GM19043 (cell line): ENCODE data around the gene NRXN3.
"Not testable (repeated sequence)": the region's sequence is repeated elsewhere in the genome, so short reads cannot be mapped to it uniquely, and the experiment has no call there.

ENCODE experiments used
- ATAC-seq: cut with Tn5 transposase; IDR thresholded peaks from one replicate; pipeline ENCODE4 v1.9.1; 2021; ENCODE audit warnings: low read depth; ENCODE audit not compliant: unreplicated experiment

Gene NRXN3

GRCh38 chr14:78970677-78971076 lies 800.5 kb downstream of the NRXN3 start:
- no peak for ATAC-seq

- no peak for ATAC-seq
Measured at GRCh38 chr14:78972440-78972839, 802.3 kb downstream of the NRXN3 start.

- ATAC-seq, result no peak
Measured at GRCh38 chr14:78974691-78975090, 804.5 kb downstream of the NRXN3 start.

GRCh38 chr14:78975734-78976133 lies 805.6 kb downstream of the NRXN3 start:
- no peak for ATAC-seq

- ATAC-seq, result no peak
Measured at GRCh38 chr14:78978896-78979295, 808.7 kb downstream of the NRXN3 start.

- ATAC-seq, result no peak
Measured at GRCh38 chr14:78982551-78982950, 812.4 kb downstream of the NRXN3 start.

- no peak for ATAC-seq
Measured at GRCh38 chr14:78983126-78983525, 813.0 kb downstream of the NRXN3 start.

GRCh38 chr14:78985668-78986381 lies 815.7 kb downstream of the NRXN3 start:
- no peak for ATAC-seq

- no peak for ATAC-seq
Measured at GRCh38 chr14:78986989-78987388, 816.8 kb downstream of the NRXN3 start.

GRCh38 chr14:78989221-78989620 lies 819.0 kb downstream of the NRXN3 start:
- no peak for ATAC-seq

GRCh38 chr14:78992867-78993266 lies 822.7 kb downstream of the NRXN3 start:
- no peak for ATAC-seq

GRCh38 chr14:78997811-78998210 lies 827.6 kb downstream of the NRXN3 start:
- no peak for ATAC-seq

- ATAC-seq, result no peak
Measured at GRCh38 chr14:79009286-79009685, 839.1 kb downstream of the NRXN3 start.

GRCh38 chr14:79011091-79011919 lies 841.1 kb downstream of the NRXN3 start:
- no peak for ATAC-seq

- no peak for ATAC-seq
Measured at GRCh38 chr14:79011920-79012204, 841.7 kb downstream of the NRXN3 start.

- no peak for ATAC-seq
Measured at GRCh38 chr14:79016828-79017505, 846.8 kb downstream of the NRXN3 start.

GRCh38 chr14:79017561-79017960 lies 847.4 kb downstream of the NRXN3 start:
- no peak for ATAC-seq

- no peak for ATAC-seq
Measured at GRCh38 chr14:79018836-79019235, 848.7 kb downstream of the NRXN3 start.

- ATAC-seq, result not testable (repeated sequence)
Measured at GRCh38 chr14:79019898-79020297, 849.7 kb downstream of the NRXN3 start.

GRCh38 chr14:79021766-79022165 lies 851.6 kb downstream of the NRXN3 start:
- ATAC-seq, result no peak

GRCh38 chr14:79027138-79027537 lies 857.0 kb downstream of the NRXN3 start:
- no peak for ATAC-seq

GRCh38 chr14:79028281-79028680 lies 858.1 kb downstream of the NRXN3 start:
- no peak for ATAC-seq
